ENCODE data around the gene SLA2.

SLA2 gene

DNA sequence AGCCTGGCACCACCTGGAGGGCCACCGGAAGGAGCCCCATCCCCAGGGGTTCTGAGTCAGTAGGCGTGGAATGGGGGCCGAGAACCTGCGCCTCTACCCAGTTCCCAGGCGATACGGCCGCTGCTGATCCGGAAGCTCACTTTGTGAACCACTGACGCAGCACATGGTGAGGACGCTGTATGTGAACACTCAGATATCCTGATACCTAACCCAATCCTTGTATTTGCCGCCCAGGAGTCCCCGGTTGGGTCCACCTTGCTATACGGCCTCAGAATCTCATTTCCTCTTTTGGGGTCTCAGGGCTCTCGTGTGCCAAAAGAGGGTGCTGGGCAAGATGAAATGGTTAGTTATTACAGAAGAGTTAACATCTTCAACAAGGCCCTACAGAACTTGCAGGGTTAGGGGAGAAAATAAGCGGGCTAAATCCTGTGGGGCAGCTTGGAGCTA lies 41.0 kb downstream of the SLA2 start:
- Mint-ChIP-seq H3K9me3 (no peaks in the 10 kb centered on the region), H3K36me3 (ENCODE audit: low read depth) (peaks cover 15% of the 10 kb centered on the region), H3K4me1 (peaks cover 31% of the 10 kb centered on the region), H3K27ac (peak overlapping the region; percentile 84 to 94 (median 93)), H3K27me3 (ENCODE audit: low read depth) (no peaks in the 10 kb centered on the region), H3K4me3 (peak overlapping the region; percentile 98)
- TF ChIP-seq, protein P1, sequence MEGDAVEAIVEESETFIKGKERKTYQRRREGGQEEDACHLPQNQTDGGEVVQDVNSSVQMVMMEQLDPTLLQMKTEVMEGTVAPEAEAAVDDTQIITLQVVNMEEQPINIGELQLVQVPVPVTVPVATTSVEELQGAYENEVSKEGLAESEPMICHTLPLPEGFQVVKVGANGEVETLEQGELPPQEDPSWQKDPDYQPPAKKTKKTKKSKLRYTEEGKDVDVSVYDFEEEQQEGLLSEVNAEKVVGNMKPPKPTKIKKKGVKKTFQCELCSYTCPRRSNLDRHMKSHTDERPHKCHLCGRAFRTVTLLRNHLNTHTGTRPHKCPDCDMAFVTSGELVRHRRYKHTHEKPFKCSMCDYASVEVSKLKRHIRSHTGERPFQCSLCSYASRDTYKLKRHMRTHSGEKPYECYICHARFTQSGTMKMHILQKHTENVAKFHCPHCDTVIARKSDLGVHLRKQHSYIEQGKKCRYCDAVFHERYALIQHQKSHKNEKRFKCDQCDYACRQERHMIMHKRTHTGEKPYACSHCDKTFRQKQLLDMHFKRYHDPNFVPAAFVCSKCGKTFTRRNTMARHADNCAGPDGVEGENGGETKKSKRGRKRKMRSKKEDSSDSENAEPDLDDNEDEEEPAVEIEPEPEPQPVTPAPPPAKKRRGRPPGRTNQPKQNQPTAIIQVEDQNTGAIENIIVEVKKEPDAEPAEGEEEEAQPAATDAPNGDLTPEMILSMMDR (IDR thresholded peaks at IDR 0.05; ENCODE audit: unreplicated experiment in 3 of 3): no peak

DNA sequence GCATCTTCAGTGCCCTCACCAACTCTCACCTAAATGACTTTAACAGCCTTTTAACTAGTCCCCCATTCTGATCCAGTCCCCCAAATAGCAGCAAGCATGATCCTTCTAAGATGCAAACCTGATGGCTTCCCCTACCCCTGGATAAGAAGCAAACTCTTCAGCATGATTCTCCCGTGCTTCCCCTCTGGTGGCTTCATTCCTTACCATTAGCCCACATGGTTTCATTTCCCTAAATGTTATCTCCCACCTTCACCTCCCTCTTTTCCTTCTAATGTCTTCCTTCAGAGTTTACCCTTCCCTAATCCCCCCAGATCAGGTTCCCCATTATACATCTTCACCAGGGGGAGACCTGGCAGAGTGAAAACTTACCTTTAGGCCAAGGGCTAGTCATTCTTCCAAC lies 44.5 kb downstream of the SLA2 start:
- H3K27me3 Mint-ChIP-seq (ENCODE audit: low read depth): no peaks in the 10 kb centered on the region
- no peaks in the 10 kb centered on the region for H3K36me3 Mint-ChIP-seq (ENCODE audit: low read depth)
- TF ChIP-seq, protein P1 (IDR thresholded peaks at IDR 0.05; ENCODE audit: unreplicated experiment in 3 of 3): no peak
- H3K9me3 Mint-ChIP-seq: no peaks in the 10 kb centered on the region
- no peak overlapping the region for H3K4me3 Mint-ChIP-seq
- H3K4me1 Mint-ChIP-seq: peaks cover 38% of the 10 kb centered on the region
- peak overlapping the region in 2 of 3 experiments; percentile 31 to 33 for H3K27ac Mint-ChIP-seq

- TF ChIP-seq, protein P1 (IDR thresholded peaks at IDR 0.05; ENCODE audit: unreplicated experiment in 3 of 3): no peak
- H3K27ac Mint-ChIP-seq: peak overlapping the region in 2 of 3 experiments; percentile 36 to 74
- H3K27me3 Mint-ChIP-seq (ENCODE audit: low read depth): no peaks in the 10 kb centered on the region
- peaks cover 8% of the 10 kb centered on the region for H3K36me3 Mint-ChIP-seq (ENCODE audit: low read depth)
- H3K4me3 Mint-ChIP-seq: peak overlapping the region in 1 of 3 experiments; percentile 45
- peaks cover 24% of the 10 kb centered on the region for H3K4me1 Mint-ChIP-seq
- H3K9me3 Mint-ChIP-seq: no peaks in the 10 kb centered on the region
Observed at GRCh38 chr20:36599912-36600345, 46.1 kb downstream of the SLA2 start.

DNA sequence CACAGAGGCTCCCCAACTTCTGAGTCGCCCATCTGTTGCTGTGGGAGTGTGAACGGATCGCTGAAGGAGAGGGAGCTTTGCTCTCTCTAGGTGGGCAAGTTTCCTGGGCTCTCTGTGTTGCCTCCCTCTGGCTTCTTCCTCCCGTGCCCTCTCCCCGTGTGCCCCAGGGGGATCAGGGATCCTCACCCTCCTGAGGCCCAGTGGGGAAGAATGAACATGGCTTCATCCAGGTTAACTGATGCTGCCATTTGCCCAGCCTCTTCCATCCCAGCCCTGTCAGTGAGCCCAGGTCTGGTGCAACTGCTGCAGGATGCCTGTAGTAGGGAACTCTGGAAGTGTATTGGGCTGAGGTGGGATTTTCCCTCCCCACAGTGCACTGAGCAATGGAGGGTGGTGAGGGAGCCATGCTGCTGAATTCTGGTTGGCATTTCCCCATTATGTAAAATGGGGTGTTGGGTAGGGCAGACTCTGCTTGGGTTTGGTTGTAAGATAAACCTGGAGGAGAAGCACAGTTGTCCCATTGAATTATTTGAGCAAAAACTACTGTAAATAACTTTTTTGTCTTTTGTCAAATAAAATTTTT lies 52.6 kb downstream of the SLA2 start:
- H3K27me3 Mint-ChIP-seq (ENCODE audit: low read depth): no peaks in the 10 kb centered on the region
- no peak overlapping the region for H3K4me3 Mint-ChIP-seq
- H3K9me3 Mint-ChIP-seq: no peaks in the 10 kb centered on the region
- peaks cover 25% of the 10 kb centered on the region for H3K4me1 Mint-ChIP-seq
- H3K36me3 Mint-ChIP-seq (ENCODE audit: low read depth): peaks cover 49% of the 10 kb centered on the region
- TF ChIP-seq, protein P1 (IDR thresholded peaks at IDR 0.05; ENCODE audit: unreplicated experiment in 3 of 3): no peak
- H3K27ac Mint-ChIP-seq: peak overlapping the region in 1 of 3 experiments; percentile 19

GRCh38 chr20:36591854-36592641 lies 53.9 kb downstream of the SLA2 start:
- Mint-ChIP-seq H3K4me1 (peaks cover 18% of the 10 kb centered on the region), H3K27me3 (ENCODE audit: low read depth) (no peaks in the 10 kb centered on the region), H3K9me3 (no peaks in the 10 kb centered on the region), H3K36me3 (ENCODE audit: low read depth) (peaks cover 56% of the 10 kb centered on the region), H3K4me3 (no peak overlapping the region), H3K27ac (peak overlapping the region; percentile 43 to 74 (median 68))
- TF ChIP-seq, protein P1 (IDR thresholded peaks at IDR 0.05; ENCODE audit: unreplicated experiment in 3 of 3): peak; percentile 35 to 54 (median 49)

Measured in nephron (organoid).